GM21737 (cell line): Measurements from ENCODE around the gene PON1.

Experiments
- ATAC-seq: cut with Tn5 transposase; IDR thresholded peaks from one replicate; pipeline ENCODE4 v1.9.1; 2021; ENCODE audit warnings: mild to moderate bottlenecking, moderate library complexity; ENCODE audit not compliant: unreplicated experiment

Gene PON1

GRCh38 chr7:95261895-95262415 lies 62.4 kb downstream of the PON1 start:
- no peak for ATAC-seq

- ATAC-seq = no peak
These were observed 68.6 kb downstream of the PON1 start for GRCh38 chr7:95255691-95256090.

- ATAC-seq = no peak
These were observed 70.3 kb downstream of the PON1 start for GRCh38 chr7:95253986-95254385.

GRCh38 chr7:95251966-95252365 lies 72.4 kb downstream of the PON1 start:
- ATAC-seq = no peak

GRCh38 chr7:95250571-95250970 lies 73.8 kb downstream of the PON1 start:
- ATAC-seq = no peak
